ENCODE results near the gene SPATA33.
"Not testable (repeated sequence)": the region's sequence is repeated elsewhere in the genome, so short reads cannot be mapped to it uniquely, and the experiment has no call there.

Gene SPATA33

GRCh38 chr16:89629827-89630610 lies 27.6 kb upstream of the SPATA33 start:
- DNase-seq, result no peak

- no peak for DNase-seq
Measured at GRCh38 chr16:89633064-89633631, 24.5 kb upstream of the SPATA33 start.

- DNase-seq, result not testable (repeated sequence)
Measured at GRCh38 chr16:89634463-89635385, 22.9 kb upstream of the SPATA33 start.

- no peak for DNase-seq
Measured at GRCh38 chr16:89636663-89637062, 21.0 kb upstream of the SPATA33 start.

GRCh38 chr16:89637379-89637778 lies 20.3 kb upstream of the SPATA33 start:
- no peak for DNase-seq

GRCh38 chr16:89638455-89638854 lies 19.2 kb upstream of the SPATA33 start:
- no peak for DNase-seq

GRCh38 chr16:89639385-89639784 lies 18.3 kb upstream of the SPATA33 start:
- DNase-seq, result no peak

GRCh38 chr16:89641458-89642119 lies 16.0 kb upstream of the SPATA33 start:
- no peak for DNase-seq

- DNase-seq, result no peak
Measured at GRCh38 chr16:89642574-89642973, 15.1 kb upstream of the SPATA33 start.

GRCh38 chr16:89643769-89644300 lies 13.8 kb upstream of the SPATA33 start:
- DNase-seq, result no peak

GRCh38 chr16:89645122-89645521 lies 12.5 kb upstream of the SPATA33 start:
- no peak for DNase-seq

- DNase-seq, result no peak
Measured at GRCh38 chr16:89646270-89646669, 11.4 kb upstream of the SPATA33 start.

GRCh38 chr16:89646906-89647305 lies 10.7 kb upstream of the SPATA33 start:
- no peak for DNase-seq

GRCh38 chr16:89651584-89651983 lies 6.1 kb upstream of the SPATA33 start:
- no peak for DNase-seq

- DNase-seq, result no peak
Measured at GRCh38 chr16:89653656-89654295, 3.9 kb upstream of the SPATA33 start.

GRCh38 chr16:89655062-89655643 lies 2.5 kb upstream of the SPATA33 start:
- no peak for DNase-seq

GRCh38 chr16:89656435-89657121 lies 1.1 kb upstream of the SPATA33 start:
- DNase-seq, result no peak

- peak; percentile 10 for DNase-seq
Measured at GRCh38 chr16:89658221-89658879, 714 bp downstream of the SPATA33 start.

GRCh38 chr16:89660146-89660545 lies 2.5 kb downstream of the SPATA33 start:
- DNase-seq, result no peak

GRCh38 chr16:89661215-89661614 lies 3.6 kb downstream of the SPATA33 start:
- no peak for DNase-seq

GRCh38 chr16:89664238-89664637 lies 6.6 kb downstream of the SPATA33 start:
- DNase-seq, result not testable (repeated sequence)
